H1 (cell line): Measurements from ENCODE around the gene SMAP2. TPM values are rescaled to one million over a fixed set of nuclear protein-coding genes. Genes with fewer than 3 reads are reported as not detected.
A peak's percentile ranks its signal among the peaks of the same experiment; 100 is the strongest.

Experiments used
- HDAC2 ChIP-seq, 2 experiments: fragments of 300-600 bp in 1 of 2; sonication (generic) in 1 of 2; IDR thresholded peaks; 2 replicates each; pipeline ENCODE4 v1.6.1; 2011 to 2012; ENCODE audit warnings: low read depth in 2 of 2, low read length in 2 of 2, mild to moderate bottlenecking in 2 of 2, moderate library complexity in 2 of 2, borderline replicate concordance in 1 of 2, inconsistent platforms in 1 of 2
- POLR2A ChIP-seq, 2 experiments: IDR thresholded peaks; 1 replicate in 1 of 2; 2 replicates in 1 of 2; pipeline ENCODE4 v1.6.1; 2011; ENCODE audit warnings: low read depth in 2 of 2, low read length in 2 of 2, mild to moderate bottlenecking in 2 of 2; ENCODE audit errors: control extremely low read depth in 1 of 2
- SP4 ChIP-seq: IDR thresholded peaks from 2 replicates; pipeline ENCODE4 v1.6.1; 2012; ENCODE audit warnings: low read length, inconsistent platforms
- polyA plus RNA-seq, 7 experiments: library from polyadenylated mRNA; depleted of rRNA in 3 of 7; stranded (reverse) in 5 of 7; unstranded in 2 of 7; fragments of >200 nt in 5 of 7; fragments of 200-250 nt in 2 of 7; gene quantifications; 1 replicate in 5 of 7; 2 replicates in 1 of 7; 4 replicates in 1 of 7; pipeline versions ENCODE4 v1.2.1 to v1.2.3, GENCODE V29; 2011 to 2013; ENCODE audit warnings: missing spikeins in 2 of 7, mixed read lengths in 2 of 7
- total RNA-seq: library from RNA; stranded (reverse); fragmentation: NEBNext Ultra II Directional; extraction: Animal tissue kit (Norgen Biotek cat#: 25700); gene quantifications from 2 replicates; pipeline ENCODE4 v1.2.1, GENCODE V29; 2021
- TF ChIP-seq, protein P1 (sequence below): IDR thresholded peaks from 2 replicates; pipeline ENCODE4 v1.6.1; 2012; ENCODE audit warnings: inconsistent platforms

The SMAP2 gene
- total and polyA plus RNA-seq, 2 of the 8 experiments (the other 6 are each of a cell fraction or from before 2014, with no cell fraction given), result 4.3 to 5.5 TPM

GRCh38 chr1:40450495-40451237, 77.1 kb downstream of the SMAP2 start (continued):
- no peak for TF ChIP-seq HDAC2 (IDR thresholded peaks at IDR 0.05; ENCODE audit: borderline replicate concordance in 1 of 2, low read depth in 2 of 2, low read length in 2 of 2)
- TF ChIP-seq, protein P1, sequence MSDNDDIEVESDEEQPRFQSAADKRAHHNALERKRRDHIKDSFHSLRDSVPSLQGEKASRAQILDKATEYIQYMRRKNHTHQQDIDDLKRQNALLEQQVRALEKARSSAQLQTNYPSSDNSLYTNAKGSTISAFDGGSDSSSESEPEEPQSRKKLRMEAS, result no peak
- no peak for TF ChIP-seq SP4
- TF ChIP-seq POLR2A (IDR thresholded peaks at IDR 0.05; ENCODE audit: control extremely low read depth in 1 of 2, low read depth in 2 of 2, low read length in 2 of 2), result peak in 1 of 2 experiments; percentile 54; a peak in 2 of 3 replicates
